Measurements from ENCODE around the gene MESP1.

Gene MESP1

GRCh38 chr15:89780601-89781000 is 29.6 kb upstream of the MESP1 start:
- DNase-seq = no peak

GRCh38 chr15:89778861-89779260 is 27.8 kb upstream of the MESP1 start:
- DNase-seq = no peak

- peak; percentile 35 for DNase-seq
Measured at GRCh38 chr15:89777782-89778380, 26.8 kb upstream of the MESP1 start.

- peak; percentile 31 for DNase-seq
Measured at GRCh38 chr15:89777073-89777751, 26.2 kb upstream of the MESP1 start.

GRCh38 chr15:89776274-89777072 is 25.4 kb upstream of the MESP1 start, which contains the start of gene MESP2:
TSS of gene MESP2 (plus strand) at chr15:89776332. CDS start at chr15:89776358, 26 bp downstream.
- DNase-seq = peak; percentile 83

- DNase-seq = no peak
Measured at GRCh38 chr15:89775815-89776214, 24.8 kb upstream of the MESP1 start.

DNA sequence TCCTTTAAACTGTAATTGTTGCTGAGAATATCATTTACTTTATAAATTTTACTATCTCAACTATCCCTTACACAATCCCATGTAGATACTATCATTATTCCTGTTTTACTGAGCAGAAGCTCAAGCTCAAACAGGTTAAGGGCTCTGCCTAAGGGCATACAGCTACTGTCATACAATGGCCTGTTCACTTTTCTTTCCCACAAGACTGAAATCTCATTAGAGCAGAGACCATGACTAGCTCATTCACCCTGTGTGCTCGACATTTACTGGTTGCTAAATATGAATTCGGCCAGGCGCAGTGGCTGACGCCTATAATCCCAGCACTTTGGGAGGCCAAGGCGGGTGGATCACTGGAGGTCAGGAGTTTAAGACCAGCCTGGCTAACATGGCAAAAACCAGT is 23.4 kb upstream of the MESP1 start:
- DNase-seq = no peak

DNA sequence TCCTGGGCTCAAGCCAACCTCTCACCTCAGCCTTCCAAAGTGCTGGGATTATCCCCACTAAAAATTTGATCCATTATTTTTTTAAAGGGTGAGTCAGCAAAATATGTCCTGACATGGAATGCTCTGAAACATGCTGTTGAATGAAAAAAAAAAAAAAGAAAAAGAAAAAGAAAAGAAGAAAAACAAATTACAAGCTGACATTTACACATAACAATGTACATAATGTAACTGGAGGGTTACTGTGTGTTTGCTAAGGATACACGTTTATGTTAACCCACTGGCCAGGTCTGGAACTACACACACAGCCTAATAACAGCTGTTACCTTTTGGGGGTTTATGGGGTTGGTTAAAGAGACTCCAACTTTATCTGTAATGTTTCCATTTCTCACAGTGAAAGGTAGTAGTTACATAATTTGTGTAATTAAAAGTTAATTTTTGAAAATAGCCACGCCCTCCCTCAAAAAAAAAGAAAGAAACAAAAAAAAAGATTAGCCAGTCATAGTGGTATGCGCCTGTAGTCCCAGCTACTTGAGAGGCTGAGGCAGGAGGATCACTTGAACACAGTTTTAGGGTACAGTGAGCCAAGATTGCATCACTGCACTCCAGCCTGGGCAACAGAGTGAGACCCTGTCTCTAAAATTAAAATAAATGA is 22.0 kb upstream of the MESP1 start:
- peak; percentile 59 for DNase-seq

GRCh38 chr15:89770041-89770440 is 19.0 kb upstream of the MESP1 start:
- no peak for DNase-seq

DNA sequence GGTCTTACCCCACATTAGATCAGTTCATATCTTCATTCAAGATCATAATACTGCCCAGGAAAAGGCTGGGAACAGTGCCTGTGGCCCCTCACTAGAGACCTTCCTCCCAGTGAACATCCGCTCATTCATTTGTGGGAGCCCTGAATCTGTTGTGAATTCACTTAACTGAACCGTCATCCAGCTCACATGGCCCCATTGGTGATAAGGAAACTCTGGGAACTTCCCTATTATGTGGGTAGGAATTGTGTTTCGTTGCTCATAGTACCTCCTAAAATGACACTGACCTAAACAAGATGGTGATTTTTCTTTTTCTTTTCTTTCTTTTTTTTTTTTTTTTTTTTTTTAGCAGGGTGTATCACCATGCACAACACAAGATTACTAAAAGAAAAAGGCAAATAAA is 18.3 kb upstream of the MESP1 start:
- no peak for DNase-seq

DNA sequence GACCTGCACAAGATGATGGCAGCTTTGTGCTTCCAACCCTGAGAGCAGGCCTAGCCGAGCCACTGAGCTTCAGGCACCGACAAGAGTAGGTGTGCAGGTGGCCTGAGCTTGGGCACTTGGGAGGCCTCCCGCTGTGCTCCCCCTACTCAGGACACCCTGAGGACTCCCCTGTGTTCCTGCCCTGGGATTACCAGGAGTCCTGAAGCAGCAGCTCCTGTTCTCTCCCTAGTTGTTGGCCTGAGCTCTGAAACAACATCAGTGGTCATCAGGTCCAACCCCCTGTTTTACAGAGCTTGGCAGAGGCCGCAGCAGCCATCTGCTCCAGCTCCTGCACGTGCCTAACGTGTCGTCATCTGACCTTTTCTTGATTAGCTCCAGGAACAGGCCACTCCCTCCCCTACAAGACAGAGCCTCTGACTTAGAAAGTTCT is 17.0 kb upstream of the MESP1 start:
- no peak for DNase-seq

DNA sequence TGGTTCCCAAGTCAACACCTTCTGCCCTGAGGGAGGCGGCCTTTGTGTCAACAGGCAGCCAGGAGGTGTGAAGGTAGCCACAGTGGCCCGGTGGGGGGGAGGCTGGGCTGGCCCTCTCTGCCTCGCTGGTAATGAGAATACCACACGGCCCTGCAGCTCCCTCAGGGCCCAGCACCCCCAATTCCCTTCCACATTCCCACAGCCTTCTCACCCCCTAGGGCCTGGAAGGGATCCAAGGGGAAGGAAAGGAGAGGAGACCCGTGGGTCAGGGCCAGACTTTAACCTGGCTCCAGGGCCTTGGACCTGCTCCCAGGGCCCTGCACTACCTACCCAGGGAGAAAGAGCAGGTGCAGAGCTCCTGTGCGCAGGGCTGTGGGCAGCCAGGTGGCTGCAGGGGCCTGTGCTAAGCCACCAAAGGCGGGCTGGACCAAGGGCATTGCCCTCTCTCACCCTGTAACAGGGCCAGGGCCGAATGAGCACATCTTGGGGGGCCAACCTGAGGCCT is 16.4 kb upstream of the MESP1 start:
- no peak for DNase-seq

GRCh38 chr15:89766357-89767311 is 15.6 kb upstream of the MESP1 start:
- DNase-seq = no peak

GRCh38 chr15:89765694-89766093 is 14.6 kb upstream of the MESP1 start:
- no peak for DNase-seq

DNA sequence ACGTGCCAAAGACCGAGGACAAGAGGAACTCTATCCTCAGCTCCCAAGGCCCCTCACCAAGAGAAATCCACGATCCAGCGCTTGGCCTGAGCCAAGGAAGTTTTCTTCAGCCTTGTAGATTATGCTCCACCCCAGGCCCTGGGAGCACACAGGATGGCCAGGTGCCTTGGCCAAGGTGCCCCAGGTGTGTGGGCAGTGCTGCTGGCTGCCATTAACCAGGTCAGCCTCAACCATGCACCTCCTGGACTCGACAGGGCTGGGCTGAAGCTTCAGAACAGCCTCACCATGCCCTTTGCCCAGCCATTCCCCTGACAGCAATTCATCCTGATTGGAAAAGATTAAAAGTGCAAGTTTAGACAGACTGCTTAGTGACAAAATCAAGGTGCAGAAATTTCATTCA is 10.9 kb upstream of the MESP1 start:
- DNase-seq = no peak

DNA sequence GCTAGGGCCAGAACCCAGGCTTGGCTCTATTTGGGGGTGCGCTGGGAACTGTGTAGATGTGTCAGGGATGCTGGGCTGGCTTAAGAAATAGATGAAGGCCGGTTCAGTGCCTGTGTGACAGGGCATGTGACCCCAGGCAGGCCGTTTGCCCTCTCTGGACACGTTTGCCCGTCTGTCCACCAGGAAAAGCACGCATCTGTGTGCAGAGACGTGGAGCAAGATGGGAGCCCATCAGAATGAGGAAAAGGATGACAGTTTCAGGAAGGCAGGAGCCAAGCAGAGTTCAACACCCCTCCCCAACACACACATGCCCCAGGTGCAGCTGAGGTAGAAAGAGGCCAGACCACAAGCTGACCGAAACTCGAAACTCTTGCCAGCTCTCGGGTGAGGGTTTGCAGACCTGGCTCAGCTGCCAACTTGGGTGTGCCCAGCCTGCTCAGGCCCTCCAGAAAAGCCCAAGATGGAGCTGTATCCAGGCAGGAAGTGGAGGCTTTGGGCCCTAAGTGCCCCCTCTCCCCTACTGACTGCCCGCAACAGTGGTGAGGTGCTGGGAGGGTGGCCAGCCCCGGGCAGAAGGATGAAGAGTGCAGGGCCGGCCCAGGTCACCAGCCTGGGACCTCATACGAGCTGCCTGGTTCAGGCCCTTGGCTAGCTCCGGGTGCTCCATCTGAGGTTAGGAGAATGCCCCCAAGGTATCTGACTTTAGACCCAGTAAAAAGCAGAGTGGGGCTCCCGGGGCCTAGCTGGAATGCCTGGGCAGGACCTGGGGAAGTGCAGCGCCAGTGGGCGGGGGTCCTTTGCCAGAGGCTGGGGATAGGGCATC is 10.2 kb upstream of the MESP1 start:
- DNase-seq = no peak

DNA sequence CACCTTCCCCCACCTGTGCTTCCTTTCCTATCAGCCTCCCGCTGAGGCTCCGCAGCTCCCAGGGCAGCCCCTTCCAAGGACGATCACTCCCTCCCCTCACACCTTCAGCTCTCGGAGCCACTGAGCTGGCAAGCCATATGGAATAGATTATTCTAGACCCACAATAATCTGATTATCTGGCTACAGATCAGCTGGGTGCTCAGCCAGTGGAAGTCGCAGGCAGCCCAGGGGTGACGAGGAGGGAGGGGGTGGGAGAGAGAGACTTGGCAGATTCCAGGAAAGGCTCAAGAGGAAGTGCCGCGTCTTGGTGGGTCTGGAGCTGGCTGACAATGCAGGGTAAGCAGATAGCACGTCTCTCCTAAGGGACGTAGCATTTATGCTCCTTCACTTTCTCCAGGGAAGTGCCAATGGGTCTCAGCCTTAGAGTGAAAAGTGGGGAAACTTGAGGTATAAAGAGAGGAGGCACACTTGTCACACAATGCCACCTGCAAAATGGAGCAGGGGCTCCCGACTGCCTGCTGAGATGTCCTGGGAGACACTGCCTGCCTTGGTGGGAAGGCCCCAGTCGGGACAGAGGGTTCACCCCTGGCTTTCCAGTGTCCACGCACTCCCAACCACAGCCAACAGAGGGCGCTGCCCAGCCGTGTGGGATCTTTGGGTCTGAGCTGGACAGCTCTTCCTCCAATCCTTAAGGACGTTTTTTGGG is 9.4 kb upstream of the MESP1 start:
- DNase-seq = peak; percentile 80

DNA sequence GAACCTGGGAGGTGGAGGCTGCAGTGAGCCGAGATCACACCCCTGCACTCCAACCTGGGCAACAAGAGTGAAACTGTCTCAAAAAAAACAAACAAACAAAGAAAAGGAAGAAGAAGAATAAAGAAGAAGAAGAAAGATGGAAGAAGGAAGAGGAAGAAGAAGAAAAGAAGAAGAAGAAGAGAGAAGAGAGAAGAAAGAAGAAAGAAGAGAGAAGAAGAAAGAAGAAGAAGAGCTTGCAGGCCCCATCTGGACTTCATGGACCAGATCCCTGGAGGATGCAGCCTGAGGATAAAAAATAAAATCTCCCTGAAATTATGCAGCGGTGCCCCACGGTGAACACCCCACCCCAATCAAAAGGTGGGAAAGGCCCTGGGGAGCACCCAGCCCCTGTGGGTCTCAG is 8.8 kb upstream of the MESP1 start:
- no peak for DNase-seq

DNA sequence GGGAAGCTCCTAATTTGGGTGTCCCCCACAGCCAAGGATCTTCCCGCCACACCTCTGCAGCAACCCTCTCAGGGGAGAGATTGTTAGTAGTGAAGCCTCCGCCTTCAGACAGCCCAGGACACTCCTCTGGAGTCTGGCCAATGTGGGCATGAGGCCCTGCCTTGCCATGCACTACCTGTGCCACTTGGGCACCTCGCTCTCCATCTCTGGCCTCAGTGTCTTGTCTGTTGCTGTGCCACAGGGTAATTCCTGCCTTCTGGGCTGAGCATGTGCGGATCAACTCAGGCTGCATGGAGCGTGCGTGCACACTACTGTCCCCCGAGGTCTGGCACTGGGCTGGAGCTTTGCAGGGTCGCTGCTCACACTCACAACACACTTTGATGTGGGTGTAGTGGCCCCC is 7.9 kb upstream of the MESP1 start:
- DNase-seq = no peak

DNA sequence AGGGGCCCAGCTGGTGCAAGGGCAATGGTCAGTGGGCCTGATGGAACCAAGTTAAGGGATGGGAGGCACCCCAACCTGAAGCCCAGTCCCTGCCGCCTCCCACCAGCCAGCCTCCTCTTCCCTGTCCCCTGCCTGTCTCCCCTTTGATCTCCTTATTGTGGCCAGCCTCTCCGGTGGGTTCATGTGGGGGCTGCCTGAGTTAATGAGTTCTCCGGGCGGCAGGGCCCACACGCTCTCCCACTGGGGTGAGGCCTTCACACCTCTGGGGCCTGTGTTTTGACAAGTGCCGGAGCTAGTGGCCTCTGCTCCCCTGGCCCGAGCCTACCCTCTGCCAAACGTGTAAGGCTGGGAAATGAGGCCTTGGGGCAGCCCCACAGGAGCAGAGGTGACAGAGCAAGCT is 7.2 kb upstream of the MESP1 start:
- no peak for DNase-seq

Data from hematopoietic multipotent progenitor cell treated with erythropoietin and hydrocortisone succinate and interleukin-3 and kit ligand, for 6 days (in vitro differentiated cells).